ENCODE measurements around the gene LRRC75A.

DNA sequence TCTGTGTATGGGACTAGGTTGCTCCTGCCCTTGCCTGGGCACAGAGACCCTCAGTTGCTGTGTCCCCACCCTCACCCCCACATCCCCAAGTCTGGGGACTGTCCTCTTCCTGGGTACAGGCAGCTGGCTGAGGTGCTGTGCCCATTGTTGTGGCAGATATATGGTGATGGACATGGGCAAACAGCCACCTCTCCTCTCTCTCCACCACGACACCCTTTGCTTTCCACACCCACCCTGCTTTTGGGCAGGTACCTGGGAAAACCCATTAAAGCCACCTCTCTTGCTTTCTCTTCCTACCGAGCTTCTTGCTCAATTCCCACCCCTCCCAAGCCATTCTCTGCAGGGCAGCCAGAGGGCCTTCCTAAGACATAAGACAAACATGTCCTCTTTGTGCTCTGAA lies 54.9 kb downstream of the LRRC75A start:
- TF ChIP-seq POLR2A (IDR thresholded peaks at IDR 0.05; ENCODE audit: low read length) (no peak), GATA1 (IDR thresholded peaks at IDR 0.05; ENCODE audit: low read depth, low read length) (no peak)

Measured in erythroblast (primary cell).